GM21381 (cell line): ENCODE measurements around the gene ITSN1.

Experiments used
- ATAC-seq: cut with Tn5 transposase; IDR thresholded peaks from one replicate; pipeline ENCODE4 v1.9.1; 2021; ENCODE audit warnings: mild to moderate bottlenecking, moderate library complexity; ENCODE audit not compliant: unreplicated experiment

Gene ITSN1

GRCh38 chr21:33677450-33677849 is 35.1 kb downstream of the ITSN1 start:
- ATAC-seq, result no peak

- ATAC-seq, result no peak
Observed at GRCh38 chr21:33680870-33681269, 38.6 kb downstream of the ITSN1 start.

GRCh38 chr21:33682992-33683627 is 40.8 kb downstream of the ITSN1 start:
- ATAC-seq, result no peak

DNA sequence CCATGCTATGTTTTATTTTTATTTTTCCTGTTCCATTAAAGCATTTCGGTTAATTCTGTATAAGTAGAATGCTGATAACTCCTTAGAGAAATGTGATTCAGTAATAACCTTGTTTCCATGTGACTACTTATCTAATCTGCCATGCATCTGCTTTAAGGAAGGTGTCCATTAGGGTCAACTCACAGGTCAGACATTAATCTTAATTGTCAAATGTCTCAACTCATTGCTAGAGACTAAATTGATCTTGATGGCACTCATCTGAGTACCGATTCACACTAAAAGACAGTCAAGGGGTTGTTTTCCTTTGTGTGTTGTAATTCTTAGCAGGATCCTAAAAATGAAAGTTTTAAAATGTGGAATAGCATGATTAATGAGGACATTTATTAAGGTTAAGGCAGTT is 41.8 kb downstream of the ITSN1 start:
- ATAC-seq, result no peak

GRCh38 chr21:33684923-33685560 is 42.7 kb downstream of the ITSN1 start:
- no peak for ATAC-seq

DNA sequence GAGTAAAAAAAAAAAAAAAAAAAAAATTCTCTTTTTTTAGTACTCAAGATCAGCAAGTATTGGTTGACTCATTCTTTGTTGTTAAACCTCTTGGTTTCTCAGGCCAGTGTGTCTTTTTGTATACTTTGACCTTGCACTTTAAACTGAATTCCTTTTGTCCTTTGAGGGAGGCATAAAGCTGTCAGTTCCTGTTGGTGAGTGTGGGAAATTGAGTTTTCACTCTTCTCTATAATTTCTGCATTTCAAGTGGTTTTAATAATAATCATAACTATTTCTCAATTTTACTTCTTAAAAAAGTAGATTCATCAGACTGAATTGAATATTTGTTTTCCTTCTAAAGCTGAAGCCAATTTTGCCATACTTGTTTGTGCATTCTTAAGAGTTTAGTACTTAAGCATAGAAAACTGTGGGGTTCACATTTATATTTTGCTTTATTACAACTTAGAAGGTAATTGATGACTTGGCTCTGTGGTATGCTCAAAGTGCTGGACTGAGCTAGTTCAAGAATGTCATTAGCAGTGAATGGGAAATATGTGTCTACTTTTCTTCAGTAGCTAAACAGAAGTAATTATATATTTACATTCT is 43.4 kb downstream of the ITSN1 start:
- no peak for ATAC-seq

DNA sequence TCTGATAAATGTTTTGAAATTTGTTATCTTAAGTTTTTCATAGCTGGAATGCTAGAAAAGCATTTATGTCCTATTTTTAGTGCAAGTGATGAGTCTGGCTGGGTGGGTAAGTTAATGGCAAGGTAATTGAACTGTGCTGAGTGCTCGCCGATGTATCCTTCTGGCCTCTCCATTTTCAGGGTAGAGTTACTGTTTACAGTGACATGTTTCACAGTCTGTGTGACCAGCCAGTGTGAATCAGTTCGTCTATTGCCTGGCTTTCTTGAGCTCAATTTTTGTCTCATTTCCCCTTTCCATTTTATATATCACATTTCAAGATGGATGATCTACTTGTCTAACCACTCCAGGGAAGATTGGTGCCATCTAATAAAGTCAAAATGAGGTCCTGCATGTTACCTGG is 44.1 kb downstream of the ITSN1 start:
- ATAC-seq, result no peak

DNA sequence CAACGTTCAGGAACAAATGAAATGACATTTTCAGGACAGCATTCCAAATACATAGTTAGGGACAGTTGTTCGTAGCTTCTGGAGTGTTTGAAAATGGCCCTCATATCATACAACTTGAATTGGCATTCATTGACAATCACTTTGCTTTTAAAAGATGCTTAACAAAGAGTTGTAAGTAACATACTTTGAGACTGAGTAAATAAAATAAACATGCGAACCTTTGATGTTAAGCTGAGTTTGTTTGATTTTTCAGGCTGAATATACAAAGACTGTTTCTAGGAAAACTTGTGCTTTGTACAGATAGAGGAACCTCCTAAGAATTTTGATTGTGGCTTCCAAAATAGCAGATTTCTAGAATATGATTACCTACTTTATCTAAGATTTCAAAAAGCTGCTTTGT is 45.3 kb downstream of the ITSN1 start:
- ATAC-seq, result no peak

- no peak for ATAC-seq
Observed at GRCh38 chr21:33688353-33688752, 46.1 kb downstream of the ITSN1 start.

DNA sequence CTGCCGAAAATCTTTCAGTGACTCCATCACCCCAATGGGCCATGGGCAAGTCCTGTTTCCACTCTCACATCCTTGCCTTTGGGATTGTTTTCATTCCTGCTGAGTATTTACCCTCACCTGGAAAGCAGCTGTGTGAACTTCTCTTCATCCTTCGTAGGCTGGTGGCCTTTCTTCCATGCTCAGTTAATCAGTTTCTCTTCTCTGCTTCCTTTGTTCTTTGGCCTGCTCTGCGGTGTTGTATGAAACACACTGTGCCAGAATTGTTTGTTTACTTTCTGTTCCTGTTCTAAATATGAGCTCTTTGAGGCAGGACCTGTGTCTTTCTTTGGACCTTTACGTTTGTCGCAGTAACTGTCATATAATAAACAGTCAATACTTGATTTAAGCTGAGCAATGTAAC is 48.6 kb downstream of the ITSN1 start:
- no peak for ATAC-seq

DNA sequence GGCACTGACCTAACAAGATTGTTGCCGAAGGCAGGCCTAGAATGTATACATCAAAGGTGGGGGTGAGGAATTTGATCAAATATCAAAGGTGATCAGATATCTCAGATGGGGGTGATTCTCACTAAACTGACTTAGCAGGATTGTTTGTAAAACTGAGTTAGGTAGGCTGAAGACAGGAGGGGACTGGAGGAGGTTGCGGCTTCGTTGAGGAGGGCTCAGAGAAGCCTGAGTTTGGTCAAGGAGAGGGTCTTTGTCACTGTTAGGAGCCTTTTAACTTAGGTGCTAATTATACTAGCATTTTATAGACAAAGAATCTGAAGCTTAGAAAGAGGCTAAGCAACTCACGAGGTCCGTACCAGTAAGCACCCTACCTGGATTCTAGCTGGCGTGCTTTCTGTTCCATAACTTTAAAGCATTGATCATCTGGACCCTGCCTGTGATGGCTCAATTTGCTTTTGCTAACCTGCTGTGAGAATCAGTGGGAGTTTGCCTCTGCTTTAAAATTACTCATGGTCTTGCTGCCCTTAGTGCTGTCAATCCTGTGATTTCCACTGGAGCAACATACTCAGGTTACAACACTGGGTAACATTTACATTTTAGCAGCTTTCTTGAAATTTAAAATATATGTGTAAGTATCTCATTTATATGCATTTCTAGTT is 49.8 kb downstream of the ITSN1 start:
- no peak for ATAC-seq

DNA sequence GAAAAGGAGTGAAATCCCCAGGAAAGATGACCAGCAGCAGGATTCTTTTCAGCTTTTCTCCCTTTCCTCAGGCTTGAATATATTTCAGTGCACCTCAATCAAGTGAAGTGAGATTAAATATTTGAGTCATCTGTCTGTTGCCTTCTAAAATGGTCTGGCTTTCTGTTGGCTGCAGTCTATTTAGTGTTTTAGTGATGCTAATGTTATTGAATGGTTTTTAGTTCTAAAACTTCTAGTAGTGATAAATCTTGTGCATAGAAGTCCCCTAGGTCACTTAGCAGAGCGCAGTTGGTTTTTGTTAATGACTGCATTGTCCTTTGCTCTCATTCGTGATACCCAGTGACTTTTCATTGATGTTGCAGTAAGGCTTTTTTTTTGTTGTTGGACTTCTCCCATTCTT is 53.5 kb downstream of the ITSN1 start:
- ATAC-seq, result no peak

DNA sequence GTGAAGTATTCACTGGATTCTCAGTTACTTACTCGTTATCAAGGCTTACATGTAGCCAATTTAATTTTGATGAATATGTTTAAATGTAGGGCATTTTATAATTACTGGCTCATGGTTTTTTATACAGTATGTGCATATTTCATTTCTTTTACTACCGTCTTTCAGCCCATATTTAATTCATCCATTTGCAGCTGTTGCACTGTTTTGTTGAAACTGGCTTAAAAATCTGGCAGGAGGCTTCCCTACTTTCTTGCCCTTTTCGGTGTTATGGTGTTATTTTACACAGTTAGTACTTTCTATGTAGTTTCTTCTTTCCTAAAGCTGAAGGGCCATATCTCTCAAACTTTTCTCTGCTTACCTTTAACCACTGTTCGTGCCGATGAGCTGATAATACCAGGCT is 54.2 kb downstream of the ITSN1 start:
- ATAC-seq, result no peak

DNA sequence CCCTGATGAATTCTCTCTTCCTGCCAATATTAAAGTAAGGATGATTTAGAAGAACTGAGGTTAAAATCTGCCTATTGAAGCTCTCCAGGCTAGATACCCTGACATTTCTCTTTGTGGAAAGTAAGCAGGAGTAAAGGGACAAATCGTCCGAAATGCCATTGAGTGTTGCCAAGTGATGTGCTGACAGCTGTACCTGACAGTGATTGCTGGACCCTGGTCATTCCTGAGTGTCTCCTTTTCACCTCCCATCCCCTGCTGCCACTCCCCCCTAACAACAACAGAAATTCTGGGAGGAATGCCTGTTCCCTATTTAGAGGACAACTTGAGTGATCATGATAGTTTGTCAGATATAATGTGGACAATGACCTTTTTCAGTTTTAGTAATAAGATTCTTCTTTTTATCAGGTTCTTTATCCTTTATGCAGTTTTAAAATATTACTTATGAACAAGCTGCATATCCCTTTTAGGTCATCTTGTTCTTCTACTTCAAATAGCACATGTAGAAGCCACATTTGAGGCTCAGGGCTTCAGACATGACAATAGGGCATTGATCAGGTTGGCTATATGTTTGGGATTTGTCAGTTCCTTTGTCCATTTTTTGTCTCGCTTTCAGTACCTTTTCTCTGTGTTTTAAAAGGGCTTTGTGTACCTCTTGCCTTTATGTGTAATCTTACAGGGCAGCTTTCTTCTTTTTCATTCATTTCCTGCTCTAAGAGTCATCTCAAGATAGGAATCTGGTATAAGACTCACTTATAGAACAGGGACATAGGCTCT is 56.0 kb downstream of the ITSN1 start:
- no peak for ATAC-seq

DNA sequence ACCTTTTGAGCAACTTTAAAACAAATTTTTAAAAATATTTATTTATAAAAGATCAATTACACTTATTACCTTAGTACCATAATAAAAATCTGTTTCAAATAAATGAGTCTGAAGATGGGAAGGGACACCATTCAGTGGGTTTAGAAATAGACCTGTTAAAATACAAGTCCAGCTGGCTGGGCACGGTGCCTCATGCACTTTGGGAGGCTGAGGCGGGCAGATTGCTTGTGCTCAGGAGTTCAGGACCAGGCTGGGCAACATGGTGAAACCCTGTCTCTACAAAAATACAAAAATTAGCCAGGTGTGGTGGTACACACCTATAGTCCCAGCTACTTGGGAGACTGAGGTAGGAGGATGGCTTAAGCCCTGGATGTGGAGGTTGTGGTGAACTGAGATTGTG is 57.0 kb downstream of the ITSN1 start:
- ATAC-seq, result no peak

GRCh38 chr21:33700491-33700890 is 58.2 kb downstream of the ITSN1 start:
- ATAC-seq, result no peak

DNA sequence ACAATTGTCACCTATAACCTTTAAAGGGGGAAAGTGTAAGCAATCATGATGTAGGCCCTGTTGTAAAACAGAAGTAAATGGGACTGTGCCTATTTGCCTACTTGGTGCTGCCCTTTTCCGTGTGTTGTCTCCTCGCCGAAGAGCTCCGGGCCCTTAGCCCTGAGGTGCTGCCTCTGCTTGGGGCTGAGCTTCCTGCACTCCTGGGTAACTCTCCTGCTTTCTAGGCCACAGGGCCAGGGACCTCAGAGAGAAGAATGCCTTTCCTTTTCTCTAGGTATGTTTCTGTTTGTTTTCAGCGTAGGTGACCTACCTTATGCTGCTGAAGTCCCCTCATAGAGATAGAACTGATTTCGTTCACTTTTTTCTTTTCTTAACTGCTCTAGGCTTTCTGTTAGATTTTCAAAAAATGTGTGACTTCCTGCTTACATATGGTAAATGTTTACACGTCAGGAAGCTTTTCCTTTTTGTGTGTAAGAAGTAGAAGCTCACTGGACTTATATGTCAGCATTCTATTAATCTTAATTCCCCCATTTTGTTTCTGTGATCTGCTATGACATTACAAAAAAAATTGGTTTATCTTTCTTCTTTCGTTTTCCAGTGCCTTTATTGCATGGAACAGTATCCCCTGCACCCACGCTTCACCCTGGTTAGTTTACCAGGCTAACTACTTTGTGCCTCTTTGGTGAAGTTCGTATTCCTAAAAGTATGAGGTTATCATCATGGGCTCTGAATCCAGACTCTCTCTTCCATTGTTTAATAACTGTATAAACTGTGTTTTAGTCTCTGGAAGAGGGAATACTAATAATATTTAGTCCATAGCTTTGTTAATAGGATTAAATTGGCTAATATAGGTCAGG is 61.7 kb downstream of the ITSN1 start:
- ATAC-seq, result no peak

- no peak for ATAC-seq
Observed at GRCh38 chr21:33707846-33708245, 65.5 kb downstream of the ITSN1 start.

DNA sequence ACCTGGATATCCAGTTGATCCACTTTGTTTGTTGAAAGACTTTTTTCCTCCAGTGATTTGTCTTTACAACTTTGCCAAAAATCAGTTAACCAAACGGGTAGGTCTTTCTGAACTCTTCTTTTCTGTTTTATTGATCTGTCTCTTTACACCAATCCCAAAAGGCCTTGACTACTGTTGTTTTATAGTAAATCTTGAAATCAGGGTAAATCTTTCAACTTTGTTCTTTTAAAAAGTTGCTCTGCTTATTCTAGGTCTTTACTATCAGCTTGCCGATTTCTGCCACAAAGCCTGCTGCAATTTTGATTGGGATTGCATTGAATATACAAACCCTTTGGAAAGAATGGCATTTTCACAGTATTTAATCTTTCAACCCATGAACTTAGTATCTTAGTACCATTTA is 66.6 kb downstream of the ITSN1 start:
- no peak for ATAC-seq

DNA sequence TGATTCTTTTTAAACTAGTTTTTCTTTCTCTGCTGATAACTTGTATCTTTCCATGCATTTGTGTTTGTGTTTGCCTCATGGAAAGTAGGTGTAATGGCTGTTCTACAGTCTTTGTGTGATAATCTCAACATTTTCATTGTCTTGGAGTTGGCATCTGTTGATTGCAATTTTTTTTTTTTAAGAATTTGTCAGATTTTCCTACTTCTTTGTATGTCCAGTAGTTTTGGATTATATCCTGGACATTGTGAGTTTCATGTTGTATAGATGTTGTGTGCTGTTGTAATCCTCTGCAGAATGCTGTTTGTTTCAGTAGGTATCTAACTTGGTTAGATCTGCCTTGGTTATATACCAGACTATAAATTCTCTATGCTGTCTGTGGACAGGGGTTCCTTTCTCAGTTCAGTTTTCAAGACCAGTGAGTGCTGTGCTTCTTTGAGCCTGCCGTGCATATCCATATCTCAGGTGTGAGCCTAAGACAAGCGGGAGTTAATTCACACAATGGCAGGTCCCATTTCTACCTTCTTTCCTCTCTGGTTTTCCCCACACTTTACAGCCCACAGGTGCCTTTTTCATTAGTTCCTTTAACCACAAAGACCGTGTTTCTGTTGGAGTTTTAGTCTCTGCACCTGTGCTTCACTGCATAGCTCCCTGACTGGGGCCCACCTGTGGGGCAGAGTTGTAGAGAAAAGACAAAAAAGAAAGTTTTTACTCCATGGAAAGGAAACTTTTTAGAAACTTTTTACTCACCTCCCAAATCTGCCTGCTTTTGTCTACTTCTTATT is 69.9 kb downstream of the ITSN1 start:
- no peak for ATAC-seq
